Heart left ventricle (tissue), 16 donors: Measurements from ENCODE around the gene CLCN1. TPM values are rescaled to one million over a fixed set of nuclear protein-coding genes. Genes with fewer than 3 reads are reported as not detected.

Experiments
- ATAC-seq, 4 donors: fragments of 200-7000 bp; cut with Tn5 transposase; one replicate each; pipeline ENCODE4 v1.9.1; 2020 to 2022; ENCODE audit warnings: moderate library complexity in 4 of 4, mild to moderate bottlenecking in 3 of 4, moderate number of reproducible peaks in 1 of 4
- DNase-seq, 5 donors: peaks; one replicate each; pipeline ENCODE4 v3.0.0-alpha.2; 2020
- H3K27ac ChIP-seq, 12 donors: fragments of 200-600 bp; sonication (generic) in 4 of 12; one replicate each; pipeline versions ENCODE4 v1.5.0 to v1.8.0; 2016 to 2022; ENCODE audit warnings: mild to moderate bottlenecking in 2 of 12
- H3K27me3 ChIP-seq, 9 donors: fragments of 200-600 bp; sonication (generic) in 2 of 9; one replicate each; pipeline versions ENCODE4 v1.5.1 to v1.8.0; 2016 to 2022; ENCODE audit warnings: mild to moderate bottlenecking in 3 of 9
- H3K36me3 ChIP-seq, 9 donors: fragments of 200-600 bp; sonication (generic) in 2 of 9; one replicate each; pipeline versions ENCODE4 v1.5.0 to v1.8.0; 2018 to 2022; ENCODE audit warnings: mild to moderate bottlenecking in 2 of 9
- H3K4me1 ChIP-seq, 12 donors: fragments of 200-600 bp; sonication (generic) in 4 of 12; one replicate each; pipeline versions ENCODE4 v1.5.0 to v1.8.0; 2016 to 2022; ENCODE audit warnings: mild to moderate bottlenecking in 3 of 12
- H3K4me3 ChIP-seq, 12 donors: fragments of 200-600 bp; sonication (generic) in 4 of 12; one replicate each; pipeline versions ENCODE4 v1.5.0 to v1.8.0; 2017 to 2022; ENCODE audit warnings: mild to moderate bottlenecking in 9 of 12, moderate library complexity in 4 of 12
- H3K9me3 ChIP-seq, 12 donors: fragments of 200-600 bp; sonication (generic) in 4 of 12; one replicate each; pipeline versions ENCODE4 v1.5.0 to v1.8.0; 2016 to 2022; ENCODE audit warnings: mild to moderate bottlenecking in 1 of 12
- CTCF ChIP-seq, 12 donors: fragments of 200-600 bp; sonication (generic) in 4 of 12; IDR thresholded peaks; one replicate each; pipeline versions ENCODE4 v1.5.0 to v1.8.0; 2018 to 2022; ENCODE audit warnings: antibody characterized with exemption in 12 of 12, mild to moderate bottlenecking in 5 of 12
- POLR2A ChIP-seq, 2 donors: fragments of 450-650 bp; IDR thresholded peaks; one replicate each; pipeline ENCODE4 v1.6.1; 2017; ENCODE audit warnings: antibody characterized with exemption in 2 of 2, mild to moderate bottlenecking in 2 of 2, moderate library complexity in 2 of 2
- WGBS, 4 donors: extraction: QIAGEN DNeasy Blood & Tissue Kit in 2 of 4; methylation state at CpG; one replicate each; pipeline versions ENCODE4 v1.1.5 to v1.1.7; 2013 to 2018; 5-methylcytosine and 5-hydroxymethylcytosine counted together
- intact Hi-C, 10 donors: fragments of 100-400 bp; cut with DNase I; formaldehyde crosslinking; loops; one replicate each; pipeline versions ENCODE4 v1.11.1 to v1.14.2; 2022
- polyA plus RNA-seq, 2 donors: library from polyadenylated mRNA; stranded (reverse); fragments of 200-250 nt; gene quantifications; one replicate each; pipeline ENCODE4 v1.2.3, GENCODE V29; 2013
- total RNA-seq, 9 donors: library from RNA; depleted of rRNA in 2 of 9; stranded (reverse); fragments of >200 nt in 2 of 9; fragmentation: NEBNext Ultra II Directional in 3 of 9; extraction: Animal tissue kit (Norgen Biotek cat#: 25700) in 3 of 9; gene quantifications; one replicate each; pipeline versions ENCODE4 v1.1.0 to v1.2.4, GENCODE V29; 2016 to 2023
- donor health status: ischemic (EF 13 %, LVEDD 7.1; RV severe dilation, severe dysfunction).
- donor health status: healthy with polysubstance abuse.
- donor health status: DM: no; HTN: yes; CAD: no.
- donor health status: DM: no; HTN: no; CAD: no.
- donor health status: ischemic (EF 25% LVEDD 6.9; RV normal size, moderate dysfunction).
- donor health status: ischemic (EF 25% LVEDD 5.7; RV mildly dilated, moderate dysfunction).
- donor health status: healthy.
- donor health status: DM: yes; HTN: yes; CAD: no.
- donor health status: ischemic (EF 35%, LVEDD 5.7; RV mildly dilated, moderate dysfunction).
- donor health status: nonischemic (EF 11% LVEDD 7.7; RV severe dilation, severe dysfunction).
- donor health status: DM: yes; HTN: yes; CAD: no.
- donor health status: PGD.
- donor health status: ischemic (EF 29% LVEDD 5.4; RV normal size, mild dysfunction).
- donor health status: nonischemic (EF 23%, LVEDD 6.1; RV moderate dilation, normal function).

CLCN1 gene
- total and polyA plus RNA-seq, 11 donors, result 0.03 to 1.4 TPM; not detected in 9

- intact Hi-C loops, result loop anchor here in 2 of 10 donors (5.0 to 10.0 kb wide), 2 partner anchors 44 to 96 kb away; partner anchors contain the start of gene FAM131B (in 1 of the 2)
- peak in 2 of 5 donors; percentile 33 to 36 for DNase-seq
- peaks cover 0 to 23% (median 0%) of the 10 kb centered on the region in 12 donors for H3K4me1 ChIP-seq
- peak; percentile 28 to 60 (median 44) for ATAC-seq
- TF ChIP-seq CTCF (IDR thresholded peaks at IDR 0.05) (no peak), POLR2A (IDR thresholded peaks at IDR 0.05) (no peak)
- 52 to 74% (median 70%) methylated on average over 5 of the region's 5 CpGs for WGBS, 4 donors
- H3K9me3 ChIP-seq, result no peaks in the 10 kb centered on the region
- H3K4me3 ChIP-seq, result no peak overlapping the region
- H3K27me3 ChIP-seq, result no peaks in the 10 kb centered on the region
- peak overlapping the region in 1 of 12 donors; percentile 30 for H3K27ac ChIP-seq
- no peaks in the 10 kb centered on the region for H3K36me3 ChIP-seq
Observed at GRCh38 chr7:143318661-143319060, 2.8 kb downstream of the CLCN1 start.

- DNase-seq (no peak), ATAC-seq (no peak)
- 73 to 89% (median 78%) methylated on average over 8 to 9 of the region's 9 CpGs for WGBS, 4 donors
- no peak overlapping the region for H3K4me3 ChIP-seq
- no peaks in the 10 kb centered on the region for H3K9me3 ChIP-seq
- intact Hi-C loops, result loop anchor here in 4 of 10 donors (5.0 to 10.0 kb wide), 5 partner anchors 37 to 606 kb away; partner anchors contain the start of gene ZYX (in 1 of the 4)
- H3K4me1 ChIP-seq, result peaks cover 0 to 17% (median 0%) of the 10 kb centered on the region in 12 donors
- H3K27me3 ChIP-seq, result no peaks in the 10 kb centered on the region
- H3K36me3 ChIP-seq, result no peaks in the 10 kb centered on the region
- no peak overlapping the region for H3K27ac ChIP-seq
- TF ChIP-seq POLR2A (IDR thresholded peaks at IDR 0.05) (no peak), CTCF (IDR thresholded peaks at IDR 0.05) (no peak)
Observed at GRCh38 chr7:143320620-143321019, 4.7 kb downstream of the CLCN1 start.

GRCh38 chr7:143321242-143321641 is 5.3 kb downstream of the CLCN1 start:
- intact Hi-C loops, result loop anchor here in 4 of 10 donors (5.0 to 10.0 kb wide), 5 partner anchors 36 to 606 kb away; partner anchors contain the start of gene ZYX (in 1 of the 4)
- no peaks in the 10 kb centered on the region for H3K36me3 ChIP-seq
- ATAC-seq, result no peak
- DNase-seq, result no peak
- no peaks in the 10 kb centered on the region for H3K9me3 ChIP-seq
- WGBS, 4 donors, result 94 to 96% (median 96%) methylated on average over 10 of the region's 10 CpGs
- no peak overlapping the region for H3K27ac ChIP-seq
- H3K4me3 ChIP-seq, result no peak overlapping the region
- H3K27me3 ChIP-seq, result no peaks in the 10 kb centered on the region
- H3K4me1 ChIP-seq, result peaks cover 0 to 17% (median 0%) of the 10 kb centered on the region in 12 donors
- no peak for TF ChIP-seq POLR2A (IDR thresholded peaks at IDR 0.05)
- TF ChIP-seq CTCF (IDR thresholded peaks at IDR 0.05), result no peak

GRCh38 chr7:143321734-143322133 is 5.8 kb downstream of the CLCN1 start:
- Histone ChIP-seq H3K9me3 (no peaks in the 10 kb centered on the region), H3K27ac (peak overlapping the region in 1 of 12 donors; percentile 27), H3K36me3 (no peaks in the 10 kb centered on the region), H3K27me3 (no peaks in the 10 kb centered on the region), H3K4me3 (no peak overlapping the region), H3K4me1 (peaks cover 0 to 17% (median 0%) of the 10 kb centered on the region in 12 donors)
- 83 to 92% (median 88%) methylated on average over 4 of the region's 4 CpGs for WGBS, 4 donors
- TF ChIP-seq POLR2A (IDR thresholded peaks at IDR 0.05) (no peak), CTCF (IDR thresholded peaks at IDR 0.05) (peak in 1 of 12 donors; percentile 18)
- DNase-seq (peak in 2 of 5 donors; percentile 24 to 41), ATAC-seq (peak in 3 of 4 donors; percentile 32 to 53 (median 45))
- intact Hi-C loops, result loop anchor here in 4 of 10 donors (5.0 to 10.0 kb wide), 5 partner anchors 36 to 607 kb away; partner anchors contain the start of gene ZYX (in 1 of the 4)
